Right hindlimb (tissue), 1 donor: ENCODE data around the gene ZNF330.

Source experiments
- DNase-seq: peaks from one replicate; pipeline ENCODE4 v3.0.0-alpha.2; 2018

The ZNF330 gene

DNA sequence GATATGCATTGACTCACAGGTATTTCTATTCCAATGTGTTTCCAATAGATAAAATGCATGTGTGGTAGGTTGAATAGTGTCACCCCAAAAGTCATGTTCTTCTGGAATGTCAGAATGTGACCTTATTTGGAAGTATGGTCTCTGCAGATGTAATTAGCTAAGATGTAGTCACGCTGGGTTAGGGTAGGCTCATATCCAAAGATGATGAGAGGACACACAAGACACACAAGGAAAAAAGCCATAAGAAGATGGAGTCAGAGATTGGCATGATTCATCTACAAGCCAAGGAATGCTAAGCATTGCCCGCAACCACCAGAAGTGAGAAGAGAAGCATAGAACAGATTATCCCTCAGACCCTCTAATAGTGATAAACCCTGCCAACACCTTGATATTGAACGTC, 17.5 kb downstream of the ZNF330 start:
- no peak for DNase-seq

DNA sequence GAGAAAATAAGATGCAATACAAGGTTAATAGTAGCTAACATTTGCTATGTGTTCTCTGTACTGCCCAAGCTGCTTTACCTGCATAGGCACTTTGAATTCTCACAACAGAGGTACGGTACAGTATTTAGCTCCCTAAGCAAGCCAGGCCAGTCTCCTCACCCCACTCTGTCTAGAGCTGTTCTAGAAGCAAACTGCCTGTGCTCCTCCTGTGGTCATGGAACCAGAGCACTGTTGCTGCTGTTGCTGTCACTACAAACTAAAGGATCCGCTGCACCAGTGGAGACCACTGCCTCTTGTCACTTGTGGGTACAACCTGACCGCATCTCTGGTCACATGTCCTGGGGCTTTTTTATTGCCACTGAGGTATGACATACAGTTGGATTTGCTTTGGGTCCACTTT, 19.6 kb downstream of the ZNF330 start:
- no peak for DNase-seq

- no peak for DNase-seq
These were observed 20.0 kb downstream of the ZNF330 start for GRCh38 chr4:141240671-141241070.

DNA sequence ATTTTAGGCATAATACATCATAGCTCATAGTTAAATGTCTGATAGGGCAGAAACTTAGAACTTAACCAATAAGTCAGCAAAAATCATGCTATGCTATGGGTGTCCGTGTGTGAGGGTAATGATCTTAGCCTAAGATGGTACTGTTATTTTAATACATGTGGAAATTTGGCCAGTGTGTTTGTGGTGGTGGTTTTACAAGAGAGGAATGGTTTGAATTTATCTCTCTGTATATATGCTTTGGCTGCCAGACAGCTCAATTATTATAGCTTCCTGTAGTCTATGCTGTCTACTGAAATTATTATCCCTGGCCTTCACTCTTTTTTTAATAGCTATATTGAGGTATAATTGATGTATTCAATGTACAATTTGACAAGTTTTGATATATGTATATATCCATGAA, 21.3 kb downstream of the ZNF330 start:
- DNase-seq, result no peak

GRCh38 chr4:141244419-141244818, 23.7 kb downstream of the ZNF330 start:
- DNase-seq, result no peak

- DNase-seq, result no peak
These were observed 25.5 kb downstream of the ZNF330 start for GRCh38 chr4:141246243-141246642.

DNA sequence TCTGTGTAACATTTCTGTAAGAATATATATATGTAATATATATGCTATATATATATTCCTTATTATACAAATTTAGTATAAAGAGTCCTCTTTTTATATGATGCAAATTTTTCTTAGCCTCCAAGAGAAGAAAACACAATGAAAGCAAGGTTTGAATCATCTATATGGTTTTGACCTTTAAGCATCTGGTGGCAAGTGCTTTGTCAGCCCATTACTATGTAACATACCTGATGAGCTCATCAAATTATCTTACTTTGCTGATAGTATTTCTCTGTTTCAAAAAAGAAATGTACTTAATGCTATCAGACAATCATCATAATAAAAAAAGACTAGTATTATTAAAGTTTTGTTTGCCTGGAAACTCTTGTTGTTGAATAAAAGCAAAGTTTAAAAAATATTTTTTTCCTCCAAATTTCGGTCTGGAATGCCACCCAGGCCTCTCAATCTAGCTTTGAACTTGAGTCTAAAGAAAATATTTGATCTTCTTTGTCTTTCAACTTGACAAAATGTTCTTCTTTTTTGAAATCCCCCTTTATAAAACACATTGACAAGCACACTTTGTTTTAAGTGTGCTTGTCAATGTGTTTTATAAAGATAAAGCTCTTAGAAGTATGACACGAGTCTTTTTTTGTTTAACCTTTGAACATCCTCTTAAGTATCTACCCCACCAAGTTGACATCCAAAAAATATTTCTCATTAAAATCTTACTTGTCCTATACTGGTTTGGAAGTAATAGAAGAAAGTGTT, 26.2 kb downstream of the ZNF330 start:
- no peak for DNase-seq

- no peak for DNase-seq
These were observed 26.7 kb downstream of the ZNF330 start for GRCh38 chr4:141247430-141247780.

GRCh38 chr4:141248029-141248428, 27.3 kb downstream of the ZNF330 start:
- no peak for DNase-seq

- no peak for DNase-seq
These were observed 27.8 kb downstream of the ZNF330 start for GRCh38 chr4:141248486-141248885.

DNA sequence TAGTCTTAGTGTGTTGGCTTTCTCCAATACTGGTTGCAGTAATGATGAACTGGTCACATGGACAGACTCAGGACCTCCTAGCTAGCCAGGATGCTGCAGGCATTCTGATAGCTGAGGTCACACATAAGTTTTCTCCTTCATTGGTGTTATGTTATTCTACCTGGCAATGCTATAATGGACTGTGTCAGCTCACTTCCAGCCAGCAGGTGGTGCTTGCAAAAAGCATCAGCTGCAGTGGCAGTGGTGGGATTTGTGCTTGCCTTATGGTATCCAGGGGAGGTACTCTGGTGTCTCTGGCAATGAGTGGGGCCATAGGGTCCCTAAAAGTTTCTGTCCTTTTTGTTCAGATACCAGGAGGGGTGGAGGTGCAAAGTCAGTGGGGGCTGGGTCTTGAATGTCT, 33.6 kb downstream of the ZNF330 start:
- DNase-seq, result no peak

DNA sequence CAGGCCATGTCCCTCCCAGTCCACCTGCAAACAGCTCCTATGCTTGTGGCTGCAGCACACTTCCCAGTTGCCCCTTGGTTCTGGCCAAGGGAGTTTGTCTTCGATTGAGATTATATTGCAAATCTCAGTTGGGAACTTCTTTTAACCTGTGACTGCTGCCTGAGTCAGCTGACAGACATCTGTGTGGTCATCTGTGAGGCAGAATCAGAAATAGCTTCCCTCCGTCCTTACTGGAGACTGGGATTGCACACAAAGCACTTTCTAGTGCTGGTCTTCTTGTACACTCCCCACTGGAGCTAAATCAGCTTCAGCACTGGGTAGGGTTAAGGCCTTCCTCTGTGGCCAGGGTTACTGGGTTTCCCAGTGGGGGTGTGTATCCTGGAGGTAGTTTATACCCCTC, 34.3 kb downstream of the ZNF330 start:
- no peak for DNase-seq

- DNase-seq, result no peak
These were observed 37.9 kb downstream of the ZNF330 start for GRCh38 chr4:141258558-141258957.

DNA sequence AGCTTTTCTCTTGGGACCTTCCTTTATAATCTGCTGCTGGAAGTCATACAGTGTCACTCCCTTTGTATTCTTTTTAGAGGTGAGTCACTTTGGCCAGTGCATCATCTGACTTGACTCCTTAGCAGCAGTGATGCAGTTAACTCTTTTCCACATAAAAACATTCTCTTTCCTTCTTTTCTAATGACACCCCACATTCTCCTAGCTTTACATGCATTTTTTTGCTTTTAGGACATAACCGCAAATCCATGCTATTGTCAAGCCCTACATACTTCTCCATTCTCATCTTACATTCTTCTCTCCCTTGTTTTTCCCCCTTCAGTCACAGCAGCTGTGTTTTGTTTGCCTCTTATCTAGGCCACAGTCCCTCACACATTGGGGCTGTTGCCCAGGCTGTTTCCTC, 55.1 kb downstream of the ZNF330 start:
- DNase-seq, result no peak

DNA sequence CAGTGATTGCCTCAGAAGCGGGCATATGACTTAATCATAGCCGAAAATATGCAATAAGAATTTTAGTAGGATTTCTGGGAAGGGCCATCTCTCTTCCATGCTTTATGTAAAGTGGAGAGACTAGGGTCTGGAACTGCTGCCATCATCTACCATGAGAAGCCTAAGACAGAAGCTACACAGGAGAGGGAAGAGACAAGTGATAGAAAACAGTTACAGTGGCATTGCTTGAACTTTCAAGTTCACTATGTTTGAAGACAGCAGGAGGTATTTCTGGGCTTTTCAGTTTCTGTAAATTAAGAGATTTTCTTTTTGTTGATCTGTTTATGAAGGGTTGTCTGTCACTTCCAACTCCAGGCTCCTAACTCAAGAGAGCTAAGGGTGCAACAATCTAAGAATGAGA, 62.5 kb downstream of the ZNF330 start:
- no peak for DNase-seq

DNA sequence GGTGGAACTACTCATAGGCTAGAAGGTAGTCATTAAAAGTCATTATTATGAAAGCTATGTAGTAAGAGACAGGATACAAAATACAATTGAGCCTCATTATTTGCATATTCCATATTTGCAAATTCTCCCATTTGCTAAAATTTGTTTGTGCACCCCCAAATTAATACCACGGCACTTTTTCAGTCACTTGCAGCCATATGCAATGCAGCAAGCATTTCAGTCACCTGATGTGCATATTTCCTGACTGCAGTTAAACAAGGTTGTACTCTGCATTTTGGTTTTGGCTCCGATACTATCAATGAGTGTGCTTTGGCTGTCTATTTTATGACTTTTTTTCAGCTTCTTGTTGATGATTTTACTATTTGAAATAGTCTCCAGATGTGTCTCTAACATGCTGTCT, 62.9 kb downstream of the ZNF330 start:
- no peak for DNase-seq
